ENCODE data around the gene ZP2.

ZP2 gene

GRCh38 chr16:21190013-21190412 lies 21.4 kb downstream of the ZP2 start:
- no peak for DNase-seq (ENCODE audit: low read depth)
- no peak overlapping the region for H3K4me3 ChIP-seq (ENCODE audit: low read depth, low read length)
- TF ChIP-seq CTCF (conservative IDR thresholded peaks at IDR 0.05; ENCODE audit: low read depth, low read length), result no peak

- no peak overlapping the region for H3K4me3 ChIP-seq (ENCODE audit: low read depth, low read length)
- TF ChIP-seq CTCF (conservative IDR thresholded peaks at IDR 0.05; ENCODE audit: low read depth, low read length), result no peak
Observed at GRCh38 chr16:21189311-21189710, 22.1 kb downstream of the ZP2 start.

GRCh38 chr16:21186326-21186691 lies 25.1 kb downstream of the ZP2 start:
- H3K4me3 ChIP-seq (ENCODE audit: low read depth, low read length), result no peak overlapping the region
- TF ChIP-seq CTCF (conservative IDR thresholded peaks at IDR 0.05; ENCODE audit: low read depth, low read length), result no peak
- no peak for DNase-seq (ENCODE audit: low read depth)

More at GRCh38 chr16:21189311-21189710, 22.1 kb downstream of the ZP2 start:
- no peak for DNase-seq (ENCODE audit: low read depth)

- no peak for DNase-seq (ENCODE audit: low read depth)
- TF ChIP-seq CTCF (conservative IDR thresholded peaks at IDR 0.05; ENCODE audit: low read depth, low read length), result no peak
- no peak overlapping the region for H3K4me3 ChIP-seq (ENCODE audit: low read depth, low read length)
Observed at GRCh38 chr16:21185659-21186325, 25.6 kb downstream of the ZP2 start.

- TF ChIP-seq CTCF (conservative IDR thresholded peaks at IDR 0.05; ENCODE audit: low read depth, low read length), result no peak
- no peak for DNase-seq (ENCODE audit: low read depth)
- no peak overlapping the region for H3K4me3 ChIP-seq (ENCODE audit: low read depth, low read length)
Observed at GRCh38 chr16:21184834-21185233, 26.5 kb downstream of the ZP2 start.

GRCh38 chr16:21183995-21184394 lies 27.4 kb downstream of the ZP2 start:
- no peak overlapping the region for H3K4me3 ChIP-seq (ENCODE audit: low read depth, low read length)
- no peak for DNase-seq (ENCODE audit: low read depth)
- no peak for TF ChIP-seq CTCF (conservative IDR thresholded peaks at IDR 0.05; ENCODE audit: low read depth, low read length)

- no peak for DNase-seq (ENCODE audit: low read depth)
- H3K4me3 ChIP-seq (ENCODE audit: low read depth, low read length), result no peak overlapping the region
- no peak for TF ChIP-seq CTCF (conservative IDR thresholded peaks at IDR 0.05; ENCODE audit: low read depth, low read length)
Observed at GRCh38 chr16:21179983-21180365, 31.4 kb downstream of the ZP2 start.
